Activated CD8-positive, alpha-beta T cell treated with anti-CD3 and anti-CD28 coated beads for 36 hours (primary cell): ENCODE data around the gene PRDM11. TPM values are rescaled to one million over a fixed set of nuclear protein-coding genes. Genes with fewer than 3 reads are reported as not detected.

ENCODE experiments used
- ATAC-seq: fragments of 200-7000 bp; cut with Tn5 transposase; one replicate; pipeline ENCODE4 v1.10.0; 2021; ENCODE audit warnings: mild to moderate bottlenecking, moderate library complexity
- CTCF ChIA-PET: fragments of 350-600 bp; sonication (Branson Sonifier 250); formaldehyde crosslinking; loops from one replicate; lab custom pipeline; 2021; ENCODE audit warnings: antibody characterized with exemption; lab: Charles Lee
- POLR2A ChIA-PET: fragments of 350-600 bp; sonication (Branson Sonifier 250); formaldehyde crosslinking; loops from one replicate; lab custom pipeline; 2021; ENCODE audit warnings: antibody characterized with exemption; lab: Charles Lee
- DNase-seq: peaks from one replicate; pipeline ENCODE4 v3.0.0-alpha.2; 2020
- H3K27ac Mint-ChIP-seq: one replicate; pipeline ENCODE4 v1.8.0; 2021; ENCODE audit warnings: mild to moderate bottlenecking, mixed read lengths
- H3K27me3 Mint-ChIP-seq: one replicate; pipeline ENCODE4 v1.8.0; 2021; ENCODE audit warnings: mixed read lengths
- H3K36me3 Mint-ChIP-seq: one replicate; pipeline ENCODE4 v1.8.0; 2021; ENCODE audit warnings: low read depth, mixed read lengths
- H3K4me1 Mint-ChIP-seq: one replicate; pipeline ENCODE4 v1.8.0; 2021; ENCODE audit warnings: low read depth, mixed read lengths
- H3K4me3 Mint-ChIP-seq: one replicate; pipeline ENCODE4 v1.8.0; 2021; ENCODE audit warnings: mild to moderate bottlenecking, moderate library complexity, mixed read lengths
- H3K9me3 Mint-ChIP-seq: one replicate; pipeline ENCODE4 v1.8.0; 2021; ENCODE audit warnings: mixed read lengths
- CTCF ChIP-seq: fragments of 200-600 bp; IDR thresholded peaks from one replicate; pipeline ENCODE4 v1.8.0; 2022; ENCODE audit warnings: antibody characterized with exemption, mild to moderate bottlenecking
- intact Hi-C: fragments of 100-400 bp; cut with micrococcal nuclease; formaldehyde crosslinking; loops from one replicate; pipeline ENCODE4 v1.10.0; 2022
- total RNA-seq, 2 experiments: library from RNA; stranded (reverse); gene quantifications; one replicate each; pipeline ENCODE4 v1.2.3, GENCODE V29; 2021

The PRDM11 gene
- total RNA-seq, 2 experiments from 2014 or later: 2.6 to 3.5 TPM

- H3K9me3 Mint-ChIP-seq: no peaks in the 10 kb centered on the region
- intact Hi-C loops: no loop called here
- H3K4me3 Mint-ChIP-seq: no peak overlapping the region
- TF ChIP-seq CTCF: no peak
- H3K4me1 Mint-ChIP-seq: peaks cover 22% of the 10 kb centered on the region
- no peaks in the 10 kb centered on the region for H3K36me3 Mint-ChIP-seq
- H3K27me3 Mint-ChIP-seq: peaks cover 24% of the 10 kb centered on the region
- ChIA-PET CTCF (interaction anchor here (1.5 kb wide), 1 partner anchor 40 kb away, joined by 3 read pairs; no protein-coding TSS in a partner anchor), POLR2A (no interaction called here)
- ATAC-seq (no peak), DNase-seq (no peak)
- no peak overlapping the region for H3K27ac Mint-ChIP-seq
Measured at GRCh38 chr11:45144126-45145082, 2.0 kb upstream of the PRDM11 start.

- H3K27ac Mint-ChIP-seq: no peak overlapping the region
- ChIA-PET POLR2A (no interaction called here), CTCF (interaction anchor here (1.5 kb wide), 1 partner anchor 41 kb away, joined by 3 read pairs; no protein-coding TSS in a partner anchor)
- TF ChIP-seq CTCF: no peak
- ATAC-seq (no peak), DNase-seq (no peak)
- intact Hi-C loops: no loop called here
- no peaks in the 10 kb centered on the region for H3K36me3 Mint-ChIP-seq
- peaks cover 20% of the 10 kb centered on the region for H3K27me3 Mint-ChIP-seq
- H3K4me1 Mint-ChIP-seq: peaks cover 22% of the 10 kb centered on the region
- H3K4me3 Mint-ChIP-seq: peak overlapping the region; percentile 81
- H3K9me3 Mint-ChIP-seq: no peaks in the 10 kb centered on the region
Measured at GRCh38 chr11:45145083-45145378, 1.4 kb upstream of the PRDM11 start.

- H3K36me3 Mint-ChIP-seq: no peaks in the 10 kb centered on the region
- no peak for TF ChIP-seq CTCF
- intact Hi-C loops: no loop called here
- CTCF ChIA-PET: interaction anchor here (1.5 kb wide), 1 partner anchor 41 kb away, joined by 3 read pairs; no protein-coding TSS in a partner anchor
- H3K27ac Mint-ChIP-seq: peak overlapping the region; percentile 85
- H3K27me3 Mint-ChIP-seq: peaks cover 19% of the 10 kb centered on the region
- H3K9me3 Mint-ChIP-seq: no peaks in the 10 kb centered on the region
- POLR2A ChIA-PET: no interaction called here
- ATAC-seq (no peak), DNase-seq (peak; percentile 24)
- H3K4me3 Mint-ChIP-seq: peak overlapping the region; percentile 81
- peaks cover 22% of the 10 kb centered on the region for H3K4me1 Mint-ChIP-seq
Measured at GRCh38 chr11:45145379-45146071, 914 bp upstream of the PRDM11 start.

- peaks cover 14% of the 10 kb centered on the region for H3K4me1 Mint-ChIP-seq
- H3K27ac Mint-ChIP-seq: peak overlapping the region; percentile 74
- ATAC-seq (peak; percentile 99), DNase-seq (peak; percentile 94)
- H3K4me3 Mint-ChIP-seq: peak overlapping the region; percentile 81
- POLR2A ChIA-PET: interaction anchor here (0.7 to 0.9 kb wide), 2 partner anchors 22 to 29 kb away, joined by 3 read pairs; no protein-coding TSS in a partner anchor
- CTCF ChIA-PET: no interaction called here
- peaks cover 18% of the 10 kb centered on the region for H3K27me3 Mint-ChIP-seq
- intact Hi-C loops: no loop called here
- no peaks in the 10 kb centered on the region for H3K9me3 Mint-ChIP-seq
- H3K36me3 Mint-ChIP-seq: no peaks in the 10 kb centered on the region
- TF ChIP-seq CTCF: no peak
Measured at GRCh38 chr11:45147017-45147728, 734 bp downstream of the PRDM11 start.
